Activated CD8-positive, alpha-beta memory T cell treated with anti-CD3 and anti-CD28 coated beads, Interleukin-2, amount 50 U/mL, for 1 hour (primary cell): ENCODE measurements around the gene TPCN1.

Experiments
- DNase-seq: peaks from one replicate; pipeline ENCODE4 v3.0.0-alpha.2; 2020; ENCODE audit errors: extremely low read depth

The TPCN1 gene

DNA sequence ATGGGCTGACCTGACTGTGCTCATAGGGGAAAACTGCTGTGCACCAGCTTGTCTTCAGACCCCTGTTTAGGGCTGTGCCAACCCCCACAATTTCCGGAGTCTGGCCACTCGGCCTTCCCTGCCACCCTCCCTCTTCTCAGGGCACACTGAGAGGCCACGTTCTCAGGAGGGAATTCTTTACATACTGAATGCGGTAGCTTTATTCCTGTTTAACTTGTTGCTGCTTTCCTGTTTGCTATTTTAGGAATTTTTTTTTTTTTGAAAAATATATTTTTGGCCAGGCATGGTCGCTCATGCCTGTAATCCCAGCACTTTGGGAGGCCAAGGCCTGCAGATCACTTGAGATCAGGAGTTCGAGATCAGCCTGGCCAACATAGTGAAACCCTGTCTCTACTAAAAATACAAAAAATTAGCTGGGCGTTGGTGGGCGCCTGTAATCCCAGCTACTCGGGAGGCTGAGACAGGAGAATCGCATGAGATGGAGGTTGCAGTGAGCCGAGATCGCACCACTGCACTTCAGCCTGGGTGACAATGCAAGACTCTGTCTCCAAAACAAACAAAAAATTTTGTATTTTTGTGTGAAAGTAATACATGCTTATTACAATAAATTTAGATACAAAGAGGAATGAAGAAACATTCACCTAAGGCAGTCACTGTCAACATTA lies 39.5 kb downstream of the TPCN1 start:
- no peak for DNase-seq

- DNase-seq = no peak
Measured at GRCh38 chr12:113261847-113262470, 40.7 kb downstream of the TPCN1 start.

- DNase-seq = no peak
Measured at GRCh38 chr12:113262710-113263109, 41.4 kb downstream of the TPCN1 start.

DNA sequence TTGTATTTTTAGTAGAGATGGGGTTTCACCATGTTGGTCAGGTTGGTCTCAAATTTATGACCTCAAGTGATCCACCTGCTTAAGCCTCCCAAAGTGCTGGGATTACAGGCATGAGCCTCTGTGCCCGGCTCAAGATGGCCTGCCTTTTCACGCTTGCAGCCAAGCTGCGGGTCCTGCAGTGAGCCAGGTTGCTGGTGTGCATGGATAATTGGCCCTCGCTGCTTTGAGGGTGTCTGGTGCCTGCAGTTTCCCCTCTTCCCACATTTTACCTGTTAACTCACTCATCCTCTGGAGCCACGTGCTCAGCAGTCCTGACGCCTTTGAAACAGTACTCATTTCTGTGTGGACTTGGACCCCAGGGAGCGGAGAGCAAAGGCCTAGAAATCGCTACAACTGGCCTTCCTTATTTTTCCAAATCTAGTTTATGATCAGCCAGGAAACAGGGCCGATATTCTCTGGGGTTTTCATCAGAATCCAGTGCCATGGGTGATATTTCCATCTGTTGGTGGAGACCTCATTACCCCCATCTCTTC lies 42.2 kb downstream of the TPCN1 start:
- DNase-seq = no peak

DNA sequence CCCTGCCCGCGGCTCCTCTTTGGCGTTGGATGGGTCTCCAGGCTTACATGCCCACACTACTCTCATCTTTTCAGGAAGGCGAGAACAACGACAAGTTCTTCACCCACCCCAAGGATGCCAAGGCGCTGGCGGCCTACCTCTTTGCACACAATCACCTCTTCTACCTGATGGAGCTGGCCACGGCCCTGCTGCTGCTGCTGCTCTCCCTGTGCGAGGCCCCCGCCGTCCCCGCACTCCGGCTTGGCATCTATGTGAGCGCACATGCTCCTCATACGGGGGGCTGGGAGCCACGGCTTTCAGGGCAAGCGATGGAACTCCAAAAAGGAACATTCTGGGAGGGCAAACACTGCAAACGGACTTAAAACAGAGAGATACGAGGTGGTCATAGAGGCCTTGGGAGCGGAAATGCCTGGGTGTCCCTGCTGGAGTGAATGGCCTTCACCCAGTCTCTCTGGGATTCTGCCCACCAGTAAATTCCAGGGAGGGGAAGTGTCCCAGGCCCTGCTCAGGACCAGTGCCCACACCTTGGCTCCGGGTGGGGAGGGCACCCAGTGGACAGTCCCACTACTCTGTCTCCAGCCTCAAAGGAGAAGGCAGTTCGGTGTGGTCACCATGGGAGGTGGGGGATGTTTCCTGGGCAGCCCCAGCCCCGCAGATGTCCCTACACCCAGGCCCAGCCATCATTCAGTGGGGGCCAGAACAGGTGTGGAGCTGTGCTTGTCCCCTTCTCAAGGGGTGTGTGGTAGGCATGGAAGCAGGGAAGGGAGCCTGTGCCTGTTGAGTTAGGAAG lies 45.0 kb downstream of the TPCN1 start:
- DNase-seq = no peak

- DNase-seq = no peak
Measured at GRCh38 chr12:113267621-113268020, 46.4 kb downstream of the TPCN1 start.

DNA sequence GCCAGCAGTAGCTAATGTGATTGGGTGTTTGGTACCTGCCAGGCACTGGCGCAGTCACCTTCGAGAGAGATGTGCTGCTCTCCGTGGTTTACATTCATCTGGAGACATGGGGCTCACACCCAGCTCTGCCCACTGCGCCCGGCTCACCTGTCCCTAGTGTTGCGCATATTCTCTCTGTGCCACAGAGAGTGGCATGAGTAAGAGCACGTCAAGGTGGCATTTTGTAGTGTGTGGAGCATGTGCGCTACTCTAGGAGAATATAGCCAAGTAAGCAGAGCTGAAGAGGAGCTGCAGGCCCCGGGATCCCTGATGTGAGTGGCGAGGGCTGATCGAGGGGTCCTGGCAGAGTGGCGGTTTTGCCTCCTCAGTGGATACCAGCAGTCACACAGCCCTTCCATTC lies 46.9 kb downstream of the TPCN1 start:
- DNase-seq = no peak

DNA sequence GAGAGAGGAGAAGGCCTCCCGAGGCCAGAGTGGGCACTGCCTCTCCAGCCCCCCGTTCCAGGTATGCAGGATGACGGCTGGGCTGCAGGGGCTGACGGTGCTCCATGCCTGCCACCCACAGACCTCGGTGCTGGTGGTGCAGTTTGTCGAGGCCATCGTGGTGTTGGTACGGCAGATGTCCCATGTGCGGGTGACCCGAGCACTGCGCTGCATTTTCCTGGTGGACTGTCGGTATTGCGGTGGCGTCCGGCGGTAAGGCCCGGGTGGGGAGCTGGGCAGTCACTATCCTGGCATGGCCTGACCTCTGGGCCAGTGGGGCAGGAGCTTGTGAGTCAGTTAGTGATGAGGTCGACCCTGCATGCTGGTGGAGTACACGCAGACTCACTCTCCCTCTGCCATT lies 47.4 kb downstream of the TPCN1 start:
- no peak for DNase-seq

DNA sequence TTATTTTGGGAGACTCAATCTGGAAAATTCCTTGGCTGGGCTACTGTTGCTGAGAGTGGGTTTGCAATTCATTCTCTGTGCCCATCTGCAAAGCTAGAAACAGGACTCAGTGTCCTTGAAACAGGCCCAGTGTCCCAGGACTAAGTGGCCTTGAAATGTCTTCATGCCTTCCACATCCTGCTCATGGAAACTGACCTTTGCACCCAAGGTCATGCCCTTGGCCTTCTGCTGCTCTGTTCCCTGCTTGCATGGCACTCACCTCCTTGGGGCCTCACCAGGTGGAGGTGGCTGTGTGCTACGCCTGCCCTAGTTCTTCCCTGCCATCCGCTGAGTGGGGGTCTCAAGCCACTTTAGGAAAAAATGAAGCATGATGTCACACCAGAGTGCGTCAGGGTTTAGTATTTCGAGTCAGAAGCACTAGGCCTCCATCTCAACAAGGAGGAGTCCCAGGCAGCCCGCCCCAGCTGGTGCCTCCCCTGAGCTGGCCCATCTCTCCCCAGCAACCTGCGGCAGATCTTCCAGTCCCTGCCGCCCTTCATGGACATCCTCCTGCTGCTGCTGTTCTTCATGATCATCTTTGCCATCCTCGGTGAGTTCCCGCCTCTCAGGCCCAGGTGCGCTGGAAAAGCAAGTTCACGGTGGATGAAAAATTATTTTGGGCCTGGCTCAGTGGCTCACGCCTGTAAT lies 48.1 kb downstream of the TPCN1 start:
- DNase-seq = no peak

GRCh38 chr12:113270709-113271009 lies 49.4 kb downstream of the TPCN1 start:
- DNase-seq = no peak

DNA sequence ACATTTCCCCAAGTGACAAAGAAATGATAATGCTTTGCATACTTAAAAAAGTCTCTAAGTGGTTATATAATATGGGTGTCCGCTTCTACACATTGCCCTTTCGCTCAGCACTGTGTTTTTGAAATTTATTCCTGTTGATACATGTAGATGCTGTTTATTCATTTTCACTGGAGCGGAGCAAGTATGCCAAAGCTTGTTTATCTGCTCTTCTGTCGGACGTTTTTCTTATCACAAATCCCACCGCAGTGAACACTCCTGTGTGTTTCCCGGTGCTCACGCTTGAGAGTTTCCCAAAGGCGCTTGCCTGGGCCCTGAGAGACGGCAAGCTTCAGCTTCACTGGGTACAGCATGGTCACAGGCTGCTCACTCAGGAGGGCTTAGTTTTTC lies 50.2 kb downstream of the TPCN1 start:
- no peak for DNase-seq

GRCh38 chr12:113271853-113272561 lies 50.7 kb downstream of the TPCN1 start:
- DNase-seq = no peak

DNA sequence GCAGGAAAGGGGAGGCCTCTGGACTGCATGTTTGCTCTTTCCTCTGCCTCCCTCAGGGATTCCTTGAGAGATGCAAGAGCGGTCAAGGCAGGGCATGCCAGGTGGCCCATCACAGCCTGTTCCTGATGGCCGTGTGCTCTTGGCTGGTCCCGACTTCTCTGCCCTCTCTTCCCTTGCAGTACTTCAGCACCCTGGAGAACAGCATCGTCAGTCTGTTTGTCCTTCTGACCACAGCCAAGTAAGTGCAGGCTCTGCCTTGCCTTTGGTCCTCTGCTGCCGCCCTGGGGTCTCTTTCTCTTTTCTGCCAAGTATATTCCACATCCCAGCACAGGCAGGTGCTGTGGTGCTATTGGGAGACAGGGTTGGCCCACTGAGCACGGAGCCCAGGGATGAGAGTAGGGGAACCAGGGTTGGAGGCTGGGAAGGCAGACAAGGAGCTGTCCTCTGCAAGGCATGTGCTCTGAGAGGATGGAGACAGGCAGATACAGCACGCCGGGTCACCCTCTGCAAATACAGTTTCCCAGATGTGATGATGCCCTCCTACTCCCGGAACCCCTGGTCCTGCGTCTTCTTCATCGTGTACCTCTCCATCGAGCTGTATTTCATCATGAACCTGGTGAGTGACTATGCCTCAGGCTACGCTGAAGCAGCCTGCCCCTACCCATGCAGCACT lies 51.9 kb downstream of the TPCN1 start:
- no peak for DNase-seq

DNA sequence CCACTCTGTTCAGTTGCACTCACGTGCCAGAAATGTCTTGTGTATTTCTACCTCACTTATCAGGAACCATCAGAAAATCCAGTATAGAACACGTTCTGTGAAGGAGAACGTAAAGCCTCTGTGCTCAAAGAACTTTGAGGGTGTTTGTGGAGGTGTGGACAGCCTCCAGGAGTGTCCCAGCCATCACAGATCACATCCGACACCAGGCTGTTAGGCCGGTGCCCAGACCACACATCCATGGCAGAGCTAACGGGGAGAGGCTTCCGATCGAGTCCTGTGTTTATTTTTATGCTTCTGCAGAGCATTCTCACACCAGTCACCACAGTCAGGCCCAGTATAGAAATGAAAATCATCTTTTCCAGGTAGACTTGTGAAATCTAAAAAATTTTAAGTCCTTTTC lies 53.6 kb downstream of the TPCN1 start:
- DNase-seq = no peak

- no peak for DNase-seq
Measured at GRCh38 chr12:113276306-113276705, 55.0 kb downstream of the TPCN1 start.

DNA sequence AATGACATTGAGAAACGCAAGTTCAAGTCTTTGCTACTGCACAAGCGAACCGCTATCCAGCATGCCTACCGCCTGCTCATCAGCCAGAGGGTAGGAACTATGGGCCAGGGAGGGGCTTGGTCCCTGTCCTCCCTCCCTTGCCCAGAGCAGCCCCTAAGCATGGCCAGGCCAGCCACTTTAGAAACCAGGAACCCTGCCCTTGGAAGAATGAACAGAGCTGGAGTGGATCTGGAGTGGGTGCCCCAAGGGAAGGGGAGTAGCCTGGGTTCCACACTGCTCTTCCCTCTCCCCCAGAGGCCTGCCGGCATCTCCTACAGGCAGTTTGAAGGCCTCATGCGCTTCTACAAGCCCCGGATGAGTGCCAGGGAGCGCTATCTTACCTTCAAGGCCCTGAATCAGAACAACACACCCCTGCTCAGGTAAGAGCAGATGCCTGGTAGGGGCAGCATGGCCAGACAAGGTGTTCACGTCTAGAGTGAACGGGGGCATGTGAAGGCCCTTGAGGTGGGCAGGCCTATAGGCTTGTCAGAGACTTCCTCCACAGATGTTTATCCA lies 55.8 kb downstream of the TPCN1 start:
- no peak for DNase-seq

DNA sequence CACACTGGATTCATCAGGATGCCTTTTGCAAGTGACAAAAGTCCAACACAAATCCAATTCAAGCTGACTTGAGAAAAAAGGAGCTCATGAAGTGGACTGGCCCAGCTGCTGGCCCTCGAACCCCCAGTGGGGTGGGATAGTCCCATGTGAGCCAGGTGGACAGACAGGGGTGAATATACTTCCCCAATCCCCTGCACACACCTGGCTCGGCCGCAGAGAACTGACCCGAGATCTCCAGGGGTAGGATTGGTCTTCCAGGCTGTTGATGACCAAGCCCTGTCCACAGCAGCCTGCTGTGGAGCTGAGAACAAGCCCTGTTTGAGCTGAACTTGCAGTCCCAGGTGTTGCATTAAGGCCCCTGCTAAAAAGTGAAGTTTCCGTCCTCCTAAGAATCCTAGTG lies 56.2 kb downstream of the TPCN1 start:
- no peak for DNase-seq

- no peak for DNase-seq
Measured at GRCh38 chr12:113278141-113278540, 56.9 kb downstream of the TPCN1 start.

DNA sequence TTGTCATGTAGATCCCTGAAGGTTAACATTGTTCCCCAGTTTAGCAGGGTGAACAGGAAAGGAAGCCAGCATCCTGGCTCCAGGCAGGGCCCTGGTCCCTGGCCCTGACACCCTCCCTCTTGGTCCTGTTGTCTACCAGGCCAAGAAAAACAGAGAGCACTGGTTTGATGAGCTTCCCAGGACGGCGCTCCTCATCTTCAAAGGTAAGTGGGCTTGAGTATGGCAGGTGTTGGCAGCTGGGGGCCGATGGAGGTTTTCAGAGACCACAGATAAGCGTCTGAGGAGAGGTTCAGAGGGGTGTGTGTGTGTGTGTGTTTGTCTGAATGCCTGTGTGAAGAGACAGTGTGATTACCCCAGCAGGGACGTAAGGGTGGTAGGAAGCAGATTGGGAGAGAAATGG lies 57.4 kb downstream of the TPCN1 start:
- DNase-seq = no peak

GRCh38 chr12:113284751-113285150 lies 63.5 kb downstream of the TPCN1 start:
- DNase-seq = no peak
